ENCODE data around the gene SIDT1.

SIDT1 gene

DNA sequence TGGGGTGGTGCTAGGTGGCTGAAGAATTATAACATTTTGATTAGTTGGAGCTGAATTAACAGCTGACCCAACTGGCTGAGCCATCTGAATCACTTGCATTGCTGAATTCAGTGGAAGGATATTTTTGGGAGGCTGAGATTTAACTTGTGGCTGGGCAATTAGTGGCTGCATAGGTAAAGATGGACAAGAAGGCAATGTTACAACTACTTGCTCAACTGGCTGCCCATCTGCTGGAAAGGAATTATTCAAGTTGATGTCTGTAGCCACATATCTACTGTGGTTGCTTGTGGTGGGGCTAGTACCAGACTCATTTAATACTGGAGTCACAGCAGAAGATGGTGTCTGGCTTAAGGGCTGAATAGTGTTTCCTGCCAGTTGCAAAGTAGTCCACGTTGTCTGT is 127.6 kb downstream of the SIDT1 start:
- Histone ChIP-seq H3K27ac (no peak overlapping the region), H3K4me3 (no peak overlapping the region)
- TF ChIP-seq CTCF (IDR thresholded peaks at IDR 0.05): no peak
- DNase-seq (ENCODE audit: low spot score): no peak

DNA sequence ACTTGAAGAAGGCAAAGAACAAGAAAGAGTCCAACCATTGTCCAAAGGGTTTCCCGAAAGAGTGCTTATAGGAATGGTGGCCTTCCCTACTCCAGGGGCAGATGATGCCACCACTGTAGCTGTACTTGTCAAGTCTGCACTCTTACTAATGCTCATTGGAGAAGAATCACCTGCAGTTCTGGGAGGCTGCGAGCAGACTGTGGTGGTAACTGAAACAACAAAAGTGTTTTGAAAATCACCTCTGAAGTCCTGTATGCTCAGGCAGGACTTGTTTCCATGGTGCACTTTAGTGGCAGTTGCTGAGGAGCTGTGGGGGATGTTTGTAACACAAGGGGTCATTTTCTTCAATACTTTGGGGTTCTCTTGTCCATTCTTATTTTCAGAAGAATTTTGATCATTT is 128.1 kb downstream of the SIDT1 start:
- DNase-seq (ENCODE audit: low spot score): no peak
- Histone ChIP-seq H3K27ac (no peak overlapping the region), H3K4me3 (no peak overlapping the region)
- TF ChIP-seq CTCF (IDR thresholded peaks at IDR 0.05): no peak

- no peak overlapping the region for H3K27ac ChIP-seq
- no peak for DNase-seq (ENCODE audit: low spot score)
- no peak overlapping the region for H3K4me3 ChIP-seq
- TF ChIP-seq CTCF (IDR thresholded peaks at IDR 0.05): no peak
Observed at GRCh38 chr3:113660896-113661295, 128.5 kb downstream of the SIDT1 start.

- TF ChIP-seq CTCF (IDR thresholded peaks at IDR 0.05): no peak
- DNase-seq (ENCODE audit: low spot score): no peak
- Histone ChIP-seq H3K27ac (no peak overlapping the region), H3K4me3 (no peak overlapping the region)
Observed at GRCh38 chr3:113662824-113663223, 130.5 kb downstream of the SIDT1 start.

DNA sequence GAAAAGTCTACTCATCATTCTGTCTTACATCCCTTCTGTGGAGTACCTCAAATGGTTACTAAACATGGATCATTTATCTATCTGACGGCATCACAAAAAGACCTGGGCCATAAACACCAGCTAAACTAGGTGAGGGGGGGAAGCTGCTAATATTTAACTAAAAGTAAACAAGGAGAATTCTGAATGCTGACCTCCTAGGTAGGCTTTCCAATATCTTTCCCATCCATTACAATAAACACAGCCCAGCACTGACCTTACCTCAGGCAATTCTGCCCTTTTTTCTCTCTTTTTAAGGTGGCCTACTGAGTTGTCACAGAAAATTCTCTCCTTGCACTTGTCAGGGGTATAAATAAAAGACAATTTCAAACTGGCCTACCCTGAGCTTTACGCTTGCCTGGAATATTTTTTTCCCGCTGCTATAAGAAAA is 131.0 kb downstream of the SIDT1 start:
- H3K4me3 ChIP-seq: no peak overlapping the region
- no peak for TF ChIP-seq CTCF (IDR thresholded peaks at IDR 0.05)
- no peak for DNase-seq (ENCODE audit: low spot score)
- H3K27ac ChIP-seq: no peak overlapping the region

DNA sequence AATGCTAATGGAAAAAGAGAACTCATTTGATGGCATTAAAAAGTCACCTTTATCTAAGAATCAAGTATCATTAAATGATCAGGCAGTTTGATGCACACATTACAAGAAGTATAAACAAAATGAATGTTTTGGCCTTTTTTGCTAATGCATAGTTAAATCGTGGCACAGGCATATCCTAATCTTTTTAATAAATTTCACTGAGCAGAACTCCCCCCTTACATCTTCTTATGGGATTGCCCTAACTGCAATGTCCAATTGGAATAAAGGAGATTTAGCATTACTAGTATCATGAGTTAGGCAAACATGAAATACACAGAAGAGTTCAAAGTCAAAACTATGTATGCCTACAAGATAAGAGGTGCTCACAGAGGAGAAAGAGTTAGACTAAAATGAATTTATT is 131.4 kb downstream of the SIDT1 start:
- no peak overlapping the region for H3K4me3 ChIP-seq
- TF ChIP-seq CTCF (IDR thresholded peaks at IDR 0.05): no peak
- no peak for DNase-seq (ENCODE audit: low spot score)
- H3K27ac ChIP-seq: no peak overlapping the region

GRCh38 chr3:113664523-113665094 is 132.3 kb downstream of the SIDT1 start:
- DNase-seq (ENCODE audit: low spot score): no peak
- TF ChIP-seq CTCF (IDR thresholded peaks at IDR 0.05): no peak
- Histone ChIP-seq H3K27ac (no peak overlapping the region), H3K4me3 (no peak overlapping the region)
